ENCODE data around the gene SUGP1.

Gene SUGP1

DNA sequence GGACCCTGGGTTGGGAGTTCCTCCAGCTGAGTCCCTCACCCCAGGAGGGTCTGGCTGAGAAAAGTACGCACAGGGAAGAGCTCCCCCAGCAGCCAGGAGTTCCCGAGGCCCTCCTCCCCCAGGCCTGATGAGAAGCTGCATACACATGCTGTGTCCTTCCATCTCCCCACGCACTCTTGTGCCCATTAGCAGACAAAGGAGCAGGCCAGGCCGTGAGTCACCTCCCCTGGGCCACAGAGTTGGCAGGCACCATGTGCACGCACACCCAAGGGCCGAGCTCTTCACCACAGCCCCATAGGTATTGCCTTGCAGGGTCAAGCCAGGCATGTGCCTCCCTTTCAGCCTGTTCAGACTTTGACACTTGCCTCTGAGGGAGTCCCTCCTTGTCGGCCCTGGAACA is 17.8 kb upstream of the SUGP1 start:
- DNase-seq: no peak

DNA sequence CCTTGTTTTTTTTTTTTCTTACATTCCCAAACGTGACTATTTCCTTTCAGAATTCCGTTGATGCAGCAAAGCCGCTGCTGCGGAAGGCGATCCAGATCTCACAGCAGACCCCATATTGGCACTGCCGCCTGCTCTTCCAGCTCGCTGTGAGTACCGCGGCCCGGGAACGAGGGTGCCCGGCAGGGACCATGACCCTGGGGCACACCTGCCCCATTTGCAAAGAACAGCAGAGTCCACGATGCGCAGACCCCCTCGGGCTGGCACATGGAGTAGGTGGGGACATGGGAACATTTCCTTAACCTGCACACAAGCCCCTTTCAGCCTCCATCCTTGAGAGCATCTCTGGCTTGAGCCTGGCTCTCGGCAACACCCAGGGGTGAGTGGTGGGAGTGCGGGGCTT is 16.8 kb upstream of the SUGP1 start:
- no peak for DNase-seq

DNA sequence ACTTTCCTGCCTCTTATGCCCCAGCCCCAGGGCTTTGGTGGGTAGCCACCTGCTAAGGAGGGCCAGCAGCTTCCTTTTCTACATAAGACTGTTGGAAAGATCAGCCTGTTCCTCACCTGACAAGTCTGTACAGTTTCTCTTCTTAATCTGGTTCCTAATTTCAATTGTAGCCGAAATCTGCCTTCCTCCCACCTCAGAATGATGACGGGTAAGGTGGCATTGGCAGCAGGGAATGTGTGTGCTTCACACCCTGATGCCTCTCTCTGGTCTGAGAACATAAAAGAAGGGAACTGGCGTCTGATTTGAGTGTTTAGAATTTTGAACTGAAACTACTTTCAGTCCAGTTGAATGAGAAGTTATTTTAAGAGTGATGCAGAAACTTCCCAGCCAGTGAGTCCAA is 16.3 kb upstream of the SUGP1 start:
- no peak for DNase-seq

DNA sequence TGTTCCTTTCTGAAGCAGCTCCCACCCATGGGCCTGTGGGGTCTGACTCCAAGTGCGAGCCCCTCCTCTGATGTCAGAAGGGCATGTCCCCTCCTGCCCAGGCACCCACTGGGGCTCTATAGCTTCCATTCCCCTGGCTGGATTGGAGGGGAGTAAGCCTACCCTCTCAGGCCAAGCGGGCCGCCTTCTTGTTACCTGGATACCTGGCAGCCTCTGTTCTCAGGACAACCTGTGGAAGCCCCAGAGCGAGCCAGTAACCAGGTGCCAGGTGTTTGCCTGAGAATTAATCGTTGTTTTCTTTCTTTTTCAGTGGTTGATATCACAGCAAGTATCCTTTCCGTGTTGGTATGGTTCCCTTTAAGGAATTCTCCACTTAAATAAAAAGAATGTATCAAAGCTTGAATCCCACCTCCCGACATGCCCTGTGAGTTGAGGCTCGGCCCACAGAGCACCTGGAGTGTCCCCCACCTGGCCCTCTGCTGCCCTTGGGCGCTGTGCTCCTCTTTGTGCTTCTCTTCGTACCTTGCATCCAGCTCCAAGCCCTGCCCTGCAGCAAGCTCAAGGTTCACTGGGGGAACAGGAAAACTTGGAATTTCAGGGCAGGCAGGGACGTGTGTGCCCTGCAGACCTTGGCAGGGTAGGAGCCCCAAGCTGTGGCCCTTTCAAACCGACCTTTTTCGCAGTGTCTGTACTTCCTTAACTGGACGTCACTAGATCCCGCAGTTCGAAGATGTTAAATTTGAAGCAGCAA is 15.3 kb upstream of the SUGP1 start:
- DNase-seq: no peak

DNA sequence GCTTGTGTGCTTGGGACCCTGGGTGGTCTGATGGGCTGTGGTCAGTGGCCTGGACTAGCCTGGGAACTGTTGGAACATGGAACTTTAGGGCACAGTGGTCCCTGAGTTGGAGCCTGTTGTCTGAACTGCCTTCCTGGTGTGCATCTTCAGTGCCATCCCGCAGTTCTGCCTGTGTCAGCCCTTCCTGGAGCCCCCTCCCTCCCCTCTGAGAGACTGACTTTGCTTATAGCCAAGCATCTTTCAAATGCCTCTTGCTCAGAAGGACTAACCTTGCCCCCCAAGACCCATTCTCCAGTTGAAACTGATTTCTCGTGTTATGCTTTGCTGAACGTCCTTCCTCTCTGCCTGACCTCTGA is 14.7 kb upstream of the SUGP1 start:
- DNase-seq: no peak

DNA sequence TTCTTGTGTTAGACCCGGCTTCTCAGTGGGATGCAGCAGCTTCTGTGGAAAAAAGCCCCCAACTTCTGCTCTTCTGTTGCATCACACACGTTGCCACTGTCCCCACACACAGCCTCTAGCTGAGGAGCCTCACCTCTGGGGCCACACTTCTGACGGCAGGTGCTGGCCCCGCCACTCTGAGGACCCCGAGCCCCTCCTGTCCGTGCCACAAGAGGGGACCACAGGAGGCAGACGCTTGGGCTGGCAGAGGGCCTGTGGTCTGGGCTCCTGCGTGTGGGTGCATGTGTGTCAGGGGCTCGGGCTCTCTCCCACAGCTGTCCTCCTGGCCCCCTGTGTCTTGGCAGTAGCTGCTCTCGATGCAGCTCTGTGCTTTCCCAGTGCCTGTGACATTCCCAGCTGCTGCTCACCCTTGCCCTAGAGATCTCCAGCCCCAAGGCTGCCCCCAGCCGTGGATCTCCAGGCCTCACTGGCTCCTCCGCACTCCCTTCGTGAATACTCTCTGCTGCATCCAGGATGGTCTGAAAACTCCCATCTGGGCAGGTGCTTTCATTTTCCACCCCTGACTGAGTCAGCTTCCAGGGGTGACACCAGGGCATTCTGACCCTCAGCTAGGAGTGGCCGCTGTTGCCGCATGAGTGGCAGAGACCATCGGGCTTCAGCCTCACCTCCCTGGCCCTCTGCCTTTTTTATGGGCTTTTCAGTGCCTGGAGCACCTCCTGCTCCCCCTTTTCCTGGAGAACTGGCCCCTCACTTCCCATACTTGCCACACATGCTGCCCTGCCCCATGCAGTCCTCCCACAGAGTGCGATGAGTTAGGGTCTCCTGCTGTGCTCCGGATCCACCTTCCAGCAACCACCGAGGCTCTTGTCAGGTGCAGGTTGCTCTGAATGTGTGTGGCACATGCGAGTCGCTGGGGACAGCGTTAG is 14.0 kb upstream of the SUGP1 start:
- no peak for DNase-seq

DNA sequence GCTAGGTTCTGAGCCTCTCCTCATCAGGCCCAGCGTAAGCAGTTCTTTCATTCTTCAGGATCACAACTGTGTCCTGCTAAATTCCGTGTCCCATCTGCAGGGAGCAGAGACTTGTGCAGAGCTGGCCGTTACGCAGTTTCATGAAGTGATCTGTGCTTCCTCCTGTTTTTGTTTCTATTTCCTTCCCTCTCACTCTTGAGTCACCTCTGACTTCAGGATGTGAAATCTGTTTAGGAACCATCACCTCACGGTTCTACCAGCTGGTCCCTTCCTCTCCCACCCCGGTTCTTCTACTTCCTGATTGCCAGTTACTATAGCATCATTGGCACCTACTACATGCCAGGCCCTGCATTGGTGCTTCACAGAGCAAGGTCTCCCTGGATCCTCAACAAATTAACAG is 8.8 kb upstream of the SUGP1 start:
- DNase-seq: no peak

DNA sequence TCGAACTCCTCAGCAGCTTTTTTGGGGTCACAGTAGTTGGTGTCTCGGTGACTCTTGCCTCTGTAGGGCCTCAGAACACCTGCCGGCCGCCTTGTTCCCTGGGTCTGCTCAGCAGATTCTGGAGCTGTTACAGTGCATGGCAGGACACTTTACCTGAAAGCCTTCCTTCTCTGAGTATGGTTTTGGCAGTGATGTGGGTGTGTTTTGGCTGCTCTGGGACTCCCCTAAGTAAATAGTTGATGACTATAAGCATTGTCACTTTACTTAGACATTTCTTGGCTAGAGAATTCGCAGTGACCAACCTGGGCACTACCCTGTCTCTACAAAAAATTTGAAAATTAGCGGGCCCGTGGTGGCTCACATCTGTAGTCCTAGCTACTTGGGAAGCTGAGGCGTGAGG is 7.4 kb upstream of the SUGP1 start:
- DNase-seq: no peak

DNA sequence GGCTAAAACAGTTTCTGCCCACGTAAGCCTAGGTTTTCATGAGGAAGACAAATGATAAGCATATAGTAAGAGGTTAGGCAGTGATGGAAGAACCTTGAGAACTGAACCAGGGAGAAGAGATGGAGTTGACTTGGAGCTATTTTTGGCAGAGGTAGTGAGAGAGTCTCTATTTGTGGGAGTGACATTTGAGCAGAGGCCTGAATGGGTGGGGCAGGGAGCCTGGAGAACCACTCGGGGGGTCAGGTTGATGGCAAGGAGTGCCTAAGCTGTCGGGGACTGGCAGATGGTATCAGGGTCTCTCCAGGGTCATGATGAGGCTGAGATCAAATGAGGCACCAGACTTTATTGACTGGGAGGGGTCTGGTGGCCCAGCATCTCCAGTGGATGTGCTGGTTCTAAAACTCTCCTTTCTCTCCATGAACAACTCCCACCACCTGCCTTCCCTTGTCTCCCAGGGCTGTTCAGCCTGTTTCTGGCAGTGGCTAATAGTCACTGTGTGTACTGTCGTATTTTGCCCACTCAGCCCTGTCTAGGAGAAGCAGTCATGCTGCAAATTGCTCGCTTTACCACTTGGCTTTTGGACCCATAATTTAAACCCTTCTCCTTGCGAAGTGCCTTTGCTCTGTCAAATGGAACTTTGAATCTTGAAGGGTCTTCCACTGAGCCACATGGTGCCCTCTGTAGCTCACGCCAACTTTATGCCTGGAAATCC is 3.9 kb upstream of the SUGP1 start:
- DNase-seq: no peak

DNA sequence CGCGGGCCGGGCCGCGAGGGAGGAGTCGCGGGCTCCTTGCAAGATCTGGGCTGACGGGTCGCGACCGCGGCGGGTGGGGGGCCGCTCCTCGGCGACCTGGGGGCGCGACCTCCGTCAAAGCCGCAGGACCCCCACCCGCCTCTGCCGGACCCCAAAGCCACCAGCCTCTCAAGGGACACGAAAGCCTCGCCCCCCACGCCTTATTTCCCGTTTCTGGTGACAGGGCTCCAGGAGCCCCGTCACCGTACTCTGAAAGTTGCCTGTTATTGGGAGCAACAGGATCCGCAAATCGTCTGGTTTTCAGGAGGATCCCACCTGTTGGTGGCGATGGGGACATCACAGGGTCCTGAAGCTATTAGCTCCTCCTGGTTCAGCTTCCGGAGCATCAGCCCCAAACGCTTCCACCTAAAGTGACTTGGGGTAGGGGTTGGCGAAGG is 850 bp upstream of the SUGP1 start:
- no peak for DNase-seq

DNA sequence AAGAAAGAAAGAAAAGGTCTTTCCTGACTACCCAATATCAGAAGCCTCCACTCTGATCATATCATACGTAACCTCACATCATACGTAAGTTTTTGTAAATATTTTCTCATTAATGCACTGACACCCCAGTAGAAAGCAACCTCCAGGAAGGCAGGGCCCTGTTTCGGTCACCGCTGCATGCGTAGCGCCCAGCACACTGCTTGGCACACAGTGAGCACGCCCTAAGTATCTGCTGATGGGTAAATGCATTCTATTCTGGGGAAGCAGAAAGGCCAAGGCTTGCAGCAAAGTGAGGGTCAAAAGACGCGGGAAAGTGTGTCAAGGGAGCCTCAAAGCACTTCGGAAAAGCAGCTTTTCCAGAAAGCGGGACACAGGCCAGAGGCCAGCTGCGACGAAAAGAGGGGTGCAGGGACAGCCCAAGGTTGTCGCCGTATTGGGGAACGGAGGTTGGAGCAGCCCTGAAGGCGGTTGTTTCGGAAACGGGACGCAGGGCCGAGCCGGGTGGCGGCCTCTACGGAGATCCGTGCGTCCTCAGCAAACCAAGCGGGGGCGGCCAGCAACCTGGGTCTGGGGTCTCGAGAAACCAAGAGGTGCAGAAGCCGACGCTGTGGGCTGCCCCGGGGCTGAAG is 463 bp downstream of the SUGP1 start:
- DNase-seq: no peak

DNA sequence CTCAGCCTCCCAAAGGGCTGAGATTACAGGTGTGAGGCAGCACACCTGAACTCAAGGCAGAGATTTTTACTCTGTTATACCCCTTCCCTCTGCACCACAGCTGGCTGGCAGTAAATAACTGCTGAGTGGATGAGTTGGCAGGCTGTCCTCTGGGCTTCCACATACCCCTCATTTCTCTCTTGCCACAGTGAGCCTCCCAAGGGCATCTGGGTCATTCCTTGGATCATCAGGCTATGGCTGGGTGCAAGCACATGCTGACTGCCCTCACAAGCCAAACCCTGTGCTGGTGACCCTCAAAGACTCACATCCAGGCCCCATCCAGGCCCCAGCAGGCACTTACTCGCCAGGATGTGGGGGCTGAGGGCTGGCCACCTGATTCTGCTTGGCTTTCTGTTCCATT is 4.2 kb downstream of the SUGP1 start:
- DNase-seq: no peak

DNA sequence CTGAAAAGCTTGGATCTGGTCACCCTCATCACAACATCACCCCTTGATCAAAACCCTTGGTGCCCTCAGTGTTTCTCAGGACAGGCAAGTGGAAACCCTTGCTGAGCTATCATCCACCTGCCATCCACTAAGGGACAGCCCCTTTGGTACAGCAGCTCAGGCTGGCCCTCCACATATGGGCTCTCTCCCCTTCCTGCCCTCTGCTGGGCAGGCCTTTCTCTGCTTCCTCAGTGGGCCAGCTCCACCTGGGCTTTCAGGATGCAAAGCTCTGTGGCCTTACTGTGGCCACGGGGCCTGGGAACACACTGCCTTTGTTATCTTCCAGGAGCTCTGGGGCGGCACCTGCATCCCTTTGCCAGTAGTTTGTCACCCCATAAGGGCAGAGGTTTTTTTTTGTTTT is 4.9 kb downstream of the SUGP1 start:
- no peak for DNase-seq

DNA sequence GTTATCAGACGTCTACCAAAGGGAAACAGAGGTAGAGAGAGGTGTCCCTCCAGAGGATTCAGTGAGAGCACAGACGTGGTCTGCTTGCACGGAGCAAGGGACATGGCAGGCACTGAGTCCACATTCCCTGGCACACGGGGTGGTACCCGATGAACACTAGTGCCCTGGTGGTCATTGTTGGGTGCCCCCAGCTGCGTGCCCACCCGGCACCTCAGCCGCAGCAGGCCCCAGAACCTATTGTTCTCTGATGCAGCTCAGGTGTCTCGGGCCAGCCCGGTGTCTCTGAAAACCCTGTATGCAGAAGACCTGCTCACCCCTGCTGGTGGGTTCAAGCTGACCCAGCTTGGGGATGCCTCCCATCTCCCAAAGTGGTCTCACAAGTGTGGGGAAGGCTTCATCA is 11.9 kb downstream of the SUGP1 start:
- no peak for DNase-seq

DNA sequence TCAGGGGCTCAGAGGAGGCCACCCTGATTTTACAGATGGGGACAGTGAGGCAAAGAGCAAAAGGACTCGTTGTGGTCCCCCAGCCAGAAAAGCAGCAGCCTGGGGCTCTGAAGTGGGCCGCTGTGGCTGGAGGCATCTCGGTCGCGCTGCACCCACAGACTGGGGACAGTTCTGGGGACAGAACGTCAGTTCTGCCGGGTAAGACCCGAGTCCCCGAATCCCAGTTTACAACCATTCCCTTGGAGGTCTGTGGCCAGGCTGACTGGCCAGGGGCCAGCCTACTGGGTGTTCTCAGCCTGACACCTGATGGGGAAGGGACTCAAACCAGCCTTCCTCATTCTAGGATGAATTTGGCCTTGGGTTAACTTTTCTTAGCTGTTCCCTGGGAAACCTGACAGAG is 14.1 kb downstream of the SUGP1 start:
- no peak for DNase-seq

DNA sequence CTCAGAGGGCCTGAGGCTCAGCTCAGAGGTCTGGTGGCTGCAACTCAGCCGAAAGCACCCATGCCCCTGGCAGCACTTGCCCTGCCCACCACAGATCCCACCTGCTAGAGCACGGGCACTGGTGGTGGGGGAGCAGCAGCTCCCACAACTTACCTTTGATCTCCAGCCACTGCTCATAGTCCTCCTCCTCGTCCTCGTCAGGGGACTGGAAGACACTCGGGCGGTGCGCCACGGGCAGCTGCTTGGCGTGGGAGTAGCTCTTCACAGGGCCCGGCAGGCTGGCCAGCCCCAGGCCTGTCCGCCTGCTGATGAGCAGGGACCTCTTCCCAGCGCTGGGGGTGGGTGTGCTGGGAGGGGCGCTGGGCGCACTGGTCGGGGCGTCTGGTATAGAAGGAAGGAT is 14.6 kb downstream of the SUGP1 start:
- no peak for DNase-seq

DNA sequence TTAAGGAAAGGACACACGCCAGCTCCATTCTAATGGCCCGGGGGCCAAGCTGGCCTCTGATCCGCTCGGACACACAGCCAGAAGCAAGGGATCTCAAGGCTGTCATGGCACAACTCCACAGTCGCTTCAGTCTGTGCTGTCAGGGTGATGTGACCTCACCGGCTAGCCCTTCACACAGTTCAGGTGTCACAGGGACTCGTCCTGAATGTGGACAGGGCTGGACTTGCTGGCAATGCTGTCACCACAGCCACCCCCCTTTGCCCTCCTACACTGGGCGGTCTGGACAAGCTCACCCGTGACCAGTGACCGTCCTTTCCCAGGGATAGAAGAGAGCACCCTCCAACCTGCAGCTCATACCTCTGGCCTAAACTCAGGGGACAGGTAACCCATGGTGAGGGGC is 15.2 kb downstream of the SUGP1 start:
- no peak for DNase-seq

DNA sequence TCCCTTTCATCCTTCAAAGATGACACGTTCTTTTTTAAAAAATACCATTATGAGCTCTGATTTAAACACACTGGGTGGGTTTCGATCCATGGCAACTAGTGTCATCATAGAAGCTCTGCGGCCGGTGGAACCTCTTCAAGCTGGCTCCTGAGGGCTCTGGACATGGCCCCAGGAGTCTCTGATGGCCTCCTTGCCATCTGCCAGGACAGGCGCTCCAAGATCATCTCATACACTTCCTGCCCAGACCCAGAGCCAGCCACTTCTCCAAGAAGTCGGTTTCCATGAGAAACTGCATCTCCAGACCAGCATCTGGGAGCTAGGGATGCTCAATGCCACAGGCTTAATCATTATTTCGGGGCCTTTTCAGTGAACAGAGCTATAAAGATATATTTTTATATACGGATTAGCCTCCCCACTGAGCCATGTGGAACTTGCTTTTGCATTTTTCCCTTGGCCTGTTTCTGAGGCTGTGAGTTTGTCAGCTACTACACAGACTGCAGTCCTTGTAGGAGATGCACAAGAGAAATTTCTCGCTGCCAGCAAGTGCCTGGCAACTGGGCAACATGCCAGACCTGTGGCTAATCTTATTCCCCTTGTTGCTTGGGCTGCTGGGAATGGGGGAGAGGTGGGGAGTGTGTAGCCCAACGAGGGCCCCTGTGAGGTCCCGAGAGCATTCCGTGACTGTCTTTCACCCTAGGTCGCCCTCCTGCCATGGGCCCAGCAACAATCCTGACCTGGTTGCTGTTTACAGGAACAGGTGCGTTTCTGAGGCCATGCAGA is 15.9 kb downstream of the SUGP1 start:
- no peak for DNase-seq

DNA sequence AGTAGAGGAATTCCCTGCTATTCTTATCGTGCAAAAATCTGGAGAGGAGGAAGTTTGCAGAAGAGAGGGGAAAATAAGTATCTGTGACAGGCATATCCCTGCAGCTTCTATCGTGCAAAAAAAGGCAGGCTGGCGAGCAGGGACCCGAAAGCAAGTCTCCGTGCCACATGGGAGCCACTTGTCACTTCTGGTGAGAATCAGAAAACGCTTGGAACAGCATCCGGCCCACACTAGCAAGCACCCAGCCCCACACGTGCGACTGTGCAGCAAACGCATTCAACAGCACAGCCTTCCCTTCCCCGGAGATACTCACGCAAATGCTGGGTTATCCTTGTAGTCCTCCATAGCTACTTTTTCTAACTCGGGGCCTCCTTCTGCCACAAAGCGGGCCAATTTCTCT is 16.9 kb downstream of the SUGP1 start:
- no peak for DNase-seq

DNA sequence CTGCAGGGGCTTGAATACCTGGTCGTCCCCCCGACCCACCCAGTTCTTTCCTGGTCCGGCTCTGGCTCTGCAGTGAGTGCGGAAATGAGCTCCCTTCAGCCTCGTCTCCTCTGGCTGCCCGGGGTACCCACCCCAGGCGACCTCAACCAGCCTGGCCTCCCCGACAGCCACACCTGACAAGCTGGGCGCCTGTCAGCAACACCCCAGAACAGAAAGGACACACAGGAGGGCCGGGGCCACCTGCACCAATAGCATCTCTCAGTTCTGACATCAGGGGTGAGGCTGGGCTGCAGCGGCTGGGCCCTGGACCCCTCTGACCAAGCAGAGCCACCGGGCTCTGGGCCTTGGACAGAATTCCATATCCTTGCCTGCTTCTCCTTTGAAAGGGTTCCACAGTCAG is 19.7 kb downstream of the SUGP1 start:
- no peak for DNase-seq

DNA sequence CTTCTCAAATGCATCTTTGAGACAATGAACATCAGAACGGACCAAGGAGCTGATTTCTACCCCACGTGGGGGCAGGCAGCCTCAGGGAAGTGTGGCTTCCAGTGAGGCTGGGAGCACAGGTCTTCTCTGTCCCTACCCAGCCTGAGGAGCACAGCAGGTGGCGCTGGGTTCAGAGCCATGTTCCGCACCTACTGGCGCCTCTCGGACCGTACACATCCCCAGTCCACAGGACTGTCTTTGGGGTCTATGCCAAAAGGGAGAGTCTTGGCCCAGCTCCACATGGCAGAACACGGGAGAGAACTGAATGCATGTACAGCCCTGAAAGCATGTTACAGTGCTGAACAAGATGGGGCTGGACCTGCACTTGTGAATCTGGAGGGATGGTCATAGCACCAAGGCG is 22.6 kb downstream of the SUGP1 start:
- no peak for DNase-seq

DNA sequence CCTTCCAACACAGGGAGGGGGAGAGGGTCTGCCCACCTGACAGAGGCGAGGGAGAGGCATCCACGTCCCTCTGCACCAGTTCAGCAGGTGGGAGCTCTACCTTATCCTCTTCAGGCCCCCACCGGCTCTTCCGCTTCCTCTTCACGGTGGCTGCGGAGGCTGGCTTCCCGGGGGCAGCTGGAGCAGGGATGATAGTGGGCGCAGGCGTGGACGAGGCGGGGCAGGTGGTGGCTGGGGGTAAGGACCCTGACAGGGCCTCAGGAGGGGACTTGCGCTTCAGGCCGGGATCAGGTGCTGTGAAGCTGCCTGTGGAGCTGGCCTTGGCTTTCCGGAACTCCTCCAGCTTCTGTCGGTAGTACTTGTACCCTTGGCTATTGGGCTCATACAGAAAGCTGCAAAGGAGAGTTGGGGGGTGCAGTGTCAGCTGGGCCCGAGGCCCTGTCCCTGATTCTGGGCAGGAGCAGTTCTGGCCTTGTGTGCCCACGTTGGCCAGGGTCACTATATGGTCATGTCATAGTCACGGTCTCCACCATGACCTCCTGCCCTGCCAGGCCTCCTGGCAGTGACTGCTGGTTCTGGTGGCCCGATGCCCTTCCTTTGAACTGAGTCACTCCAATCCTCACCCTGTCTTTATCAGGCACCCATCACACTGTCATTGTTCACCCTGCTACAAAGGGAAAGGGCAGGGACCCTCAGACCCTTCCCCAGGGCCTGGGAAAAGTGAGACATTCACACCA is 23.2 kb downstream of the SUGP1 start:
- no peak for DNase-seq
